HL-60 (cell line): ENCODE data around the gene TTLL11.

Experiments
- DNase-seq, 2 experiments: peaks; one replicate each; pipeline ENCODE4 v3.0.0-alpha.2; 2010 to 2020; ENCODE audit warnings: low read depth in 1 of 2, low spot score in 1 of 2
- H3K27ac ChIP-seq: fragments of 250-450 bp; sonication (Bioruptor Pico); replicated peaks from 2 replicates; pipeline ENCODE4 v1.5.1; 2020; ENCODE audit warnings: mild to moderate bottlenecking, moderate library complexity
- H3K27me3 ChIP-seq: fragments of 250-450 bp; sonication (Bioruptor Pico); 2 replicates; pipeline ENCODE4 v1.5.1; 2021; ENCODE audit warnings: mild to moderate bottlenecking, moderate library complexity; ENCODE audit not compliant: insufficient read depth, poor library complexity, severe bottlenecking
- H3K4me3 ChIP-seq: replicated peaks from 2 replicates; pipeline ENCODE4 v1.5.1; 2011; ENCODE audit warnings: mild to moderate bottlenecking, control low read depth, low read length; ENCODE audit not compliant: insufficient read depth
- CTCF ChIP-seq: IDR thresholded peaks from one replicate; pipeline ENCODE4 v1.5.1; 2011; ENCODE audit warnings: low read length, control low read depth, inconsistent platforms; ENCODE audit not compliant: insufficient read depth
- GABPA ChIP-seq: IDR thresholded peaks from 2 replicates; pipeline ENCODE4 v1.6.1; 2012; ENCODE audit warnings: low read depth
- POLR2AphosphoS5 ChIP-seq: IDR thresholded peaks from 2 replicates; pipeline ENCODE4 v1.6.1; 2012; ENCODE audit warnings: low read depth
- REST ChIP-seq: IDR thresholded peaks from 2 replicates; pipeline ENCODE4 v1.6.1; 2012; ENCODE audit warnings: low read depth; ENCODE audit not compliant: insufficient replicate concordance
- SPI1 ChIP-seq: IDR thresholded peaks from 2 replicates; pipeline ENCODE4 v1.6.1; 2012; ENCODE audit warnings: low read depth, mild to moderate bottlenecking, borderline replicate concordance

TTLL11 gene

GRCh38 chr9:122121931-122122330, 28.8 kb upstream of the TTLL11 start:
- no peak for TF ChIP-seq GABPA
- no peak for TF ChIP-seq POLR2AphosphoS5
- no peak for TF ChIP-seq REST
- no peak for TF ChIP-seq CTCF
- TF ChIP-seq SPI1 = no peak
- DNase-seq = no peak
- Histone ChIP-seq H3K4me3 (no peak overlapping the region), H3K27ac (no peak overlapping the region), H3K27me3 (peaks cover 9% of the 10 kb centered on the region)

GRCh38 chr9:122121391-122121790, 28.3 kb upstream of the TTLL11 start:
- H3K27ac ChIP-seq = no peak overlapping the region
- no peak overlapping the region for H3K4me3 ChIP-seq
- DNase-seq = no peak
- TF ChIP-seq REST (no peak), POLR2AphosphoS5 (no peak), GABPA (no peak), CTCF (no peak), SPI1 (no peak)
- H3K27me3 ChIP-seq = peaks cover 5% of the 10 kb centered on the region

GRCh38 chr9:122120316-122121071, 27.4 kb upstream of the TTLL11 start:
- H3K4me3 ChIP-seq = no peak overlapping the region
- TF ChIP-seq POLR2AphosphoS5 = no peak
- no peak for TF ChIP-seq REST
- no peak for TF ChIP-seq SPI1
- TF ChIP-seq GABPA = no peak
- TF ChIP-seq CTCF = no peak
- H3K27me3 ChIP-seq = peaks cover 2% of the 10 kb centered on the region
- H3K27ac ChIP-seq = no peak overlapping the region
- no peak for DNase-seq
